Osteoblast (primary cell): Measurements from ENCODE around the gene MBP. TPM values are rescaled to one million over a fixed set of nuclear protein-coding genes. Genes with fewer than 3 reads are reported as not detected.

ENCODE experiments used
- DNase-seq: peaks from one replicate; pipeline ENCODE4 v3.0.0; 2011; ENCODE audit warnings: low spot score, mixed read lengths; ENCODE audit not compliant: insufficient read length; ENCODE audit errors: missing footprints
- H2AFZ ChIP-seq: 2 replicates; pipeline ENCODE4 v1.6.0; 2011; ENCODE audit warnings: mild to moderate bottlenecking, low read length
- H3K27ac ChIP-seq: 2 replicates; pipeline ENCODE4 v1.5.1; 2011; ENCODE audit warnings: mild to moderate bottlenecking, low read depth, low read length, moderate library complexity
- H3K27me3 ChIP-seq: 2 replicates; pipeline ENCODE4 v1.6.0; 2012; ENCODE audit warnings: mild to moderate bottlenecking, control low read depth, inconsistent platforms, low read length, moderate library complexity; ENCODE audit not compliant: insufficient read depth
- H3K36me3 ChIP-seq: 2 replicates; pipeline ENCODE4 v1.5.1; 2011; ENCODE audit warnings: mild to moderate bottlenecking, low read length, control low read depth, moderate library complexity; ENCODE audit not compliant: insufficient read depth
- H3K4me1 ChIP-seq: 2 replicates; pipeline ENCODE4 v1.5.1; 2011; ENCODE audit warnings: mild to moderate bottlenecking, low read length, control low read depth, moderate library complexity; ENCODE audit not compliant: insufficient read depth
- H3K4me2 ChIP-seq: 2 replicates; pipeline ENCODE4 v1.6.0; 2011; ENCODE audit warnings: mild to moderate bottlenecking, low read length; ENCODE audit not compliant: insufficient read depth
- H3K4me3 ChIP-seq: fragments of 200-600 bp; sonication (generic); 3 replicates; pipeline ENCODE4 v1.5.1; 2012; ENCODE audit warnings: mild to moderate bottlenecking, low read length, inconsistent platforms; ENCODE audit not compliant: insufficient read depth
- H3K79me2 ChIP-seq: 2 replicates; pipeline ENCODE4 v1.6.0; 2012; ENCODE audit warnings: mild to moderate bottlenecking, low read length, control low read depth, inconsistent platforms; ENCODE audit not compliant: insufficient read depth
- H3K9me3 ChIP-seq: 2 replicates; pipeline ENCODE4 v1.5.1; 2011; ENCODE audit warnings: low read depth, low read length, control low read depth
- H4K20me1 ChIP-seq: 2 replicates; pipeline ENCODE4 v1.6.0; 2012; ENCODE audit warnings: mild to moderate bottlenecking, low read length, control low read depth; ENCODE audit not compliant: insufficient read depth
- CTCF ChIP-seq: IDR thresholded peaks from 2 replicates; pipeline ENCODE4 v1.5.1; 2011; ENCODE audit warnings: mild to moderate bottlenecking, low read depth, low read length, moderate library complexity; ENCODE audit errors: extremely low read depth
- total RNA-seq: library from RNA; depleted of rRNA; stranded (reverse); fragments of >200 nt; gene quantifications from 2 replicates; pipeline ENCODE4 v1.2.3, GENCODE V29; 2012

The MBP gene
- total RNA-seq, 1 donor, result 2.2 TPM

DNA sequence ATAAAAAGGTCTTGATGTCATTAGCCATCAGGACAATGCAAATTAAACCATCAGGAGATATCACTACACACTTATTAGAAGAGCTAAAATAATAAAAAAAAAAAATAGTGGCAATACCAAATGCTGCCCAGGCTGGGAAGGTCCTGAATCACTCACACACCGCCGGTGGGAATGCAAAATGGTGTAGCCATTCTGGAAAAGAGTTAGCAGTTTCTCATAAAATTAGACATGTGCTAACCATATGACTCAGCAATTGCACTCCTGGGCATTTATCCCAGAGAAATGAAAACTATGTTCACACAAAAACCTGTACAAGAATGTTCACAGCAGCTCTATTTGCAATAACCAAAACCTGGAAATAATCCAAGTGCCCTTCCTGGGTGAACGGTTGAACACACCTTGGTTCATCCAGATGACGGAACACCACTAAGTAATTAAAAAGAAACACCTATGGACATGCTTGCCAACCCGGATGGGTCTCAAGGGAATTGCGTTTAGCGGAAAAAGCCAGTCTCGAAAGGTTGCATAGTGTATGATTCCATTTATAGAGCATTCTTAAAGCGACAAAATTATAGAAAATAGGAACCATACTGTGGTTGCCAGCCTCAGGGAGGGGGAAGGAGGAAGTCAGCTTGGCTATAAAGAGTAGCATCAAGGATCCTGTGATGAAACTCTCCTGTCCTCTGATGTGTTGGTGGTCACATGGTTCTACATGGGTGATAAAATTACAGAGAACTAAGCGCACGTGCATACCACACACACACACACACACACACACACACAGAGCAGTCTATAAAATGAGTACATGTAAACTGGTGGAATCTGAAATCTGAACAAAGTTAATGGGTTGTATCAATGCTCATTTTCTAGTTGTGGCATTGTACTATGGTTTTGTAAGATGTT, 4.6 kb downstream of the MBP start:
- no peaks in the 10 kb centered on the region for H3K36me3 ChIP-seq
- no peak overlapping the region for H2AFZ ChIP-seq
- peak overlapping the region; percentile 25 for H3K4me3 ChIP-seq
- H3K27ac ChIP-seq, result peak overlapping the region; percentile 71
- DNase-seq, result peak; percentile 79
- no peak for TF ChIP-seq CTCF
- H3K79me2 ChIP-seq, result no peaks in the 10 kb centered on the region
- H3K4me2 ChIP-seq, result peak overlapping the region; percentile 73
- no peaks in the 10 kb centered on the region for H4K20me1 ChIP-seq
- no peaks in the 10 kb centered on the region for H3K9me3 ChIP-seq
- peaks cover 43% of the 10 kb centered on the region for H3K27me3 ChIP-seq
- peaks cover 18% of the 10 kb centered on the region for H3K4me1 ChIP-seq

GRCh38 chr18:77124452-77124922, 8.1 kb downstream of the MBP start:
- Histone ChIP-seq H3K27ac (no peak overlapping the region), H3K36me3 (no peaks in the 10 kb centered on the region), H2AFZ (no peak overlapping the region), H3K79me2 (no peaks in the 10 kb centered on the region), H3K4me2 (no peak overlapping the region), H3K4me1 (peaks cover 16% of the 10 kb centered on the region), H4K20me1 (no peaks in the 10 kb centered on the region), H3K9me3 (no peaks in the 10 kb centered on the region), H3K4me3 (no peak overlapping the region), H3K27me3 (peaks cover 7% of the 10 kb centered on the region)
- TF ChIP-seq CTCF, result no peak
- peak; percentile 76 for DNase-seq

DNA sequence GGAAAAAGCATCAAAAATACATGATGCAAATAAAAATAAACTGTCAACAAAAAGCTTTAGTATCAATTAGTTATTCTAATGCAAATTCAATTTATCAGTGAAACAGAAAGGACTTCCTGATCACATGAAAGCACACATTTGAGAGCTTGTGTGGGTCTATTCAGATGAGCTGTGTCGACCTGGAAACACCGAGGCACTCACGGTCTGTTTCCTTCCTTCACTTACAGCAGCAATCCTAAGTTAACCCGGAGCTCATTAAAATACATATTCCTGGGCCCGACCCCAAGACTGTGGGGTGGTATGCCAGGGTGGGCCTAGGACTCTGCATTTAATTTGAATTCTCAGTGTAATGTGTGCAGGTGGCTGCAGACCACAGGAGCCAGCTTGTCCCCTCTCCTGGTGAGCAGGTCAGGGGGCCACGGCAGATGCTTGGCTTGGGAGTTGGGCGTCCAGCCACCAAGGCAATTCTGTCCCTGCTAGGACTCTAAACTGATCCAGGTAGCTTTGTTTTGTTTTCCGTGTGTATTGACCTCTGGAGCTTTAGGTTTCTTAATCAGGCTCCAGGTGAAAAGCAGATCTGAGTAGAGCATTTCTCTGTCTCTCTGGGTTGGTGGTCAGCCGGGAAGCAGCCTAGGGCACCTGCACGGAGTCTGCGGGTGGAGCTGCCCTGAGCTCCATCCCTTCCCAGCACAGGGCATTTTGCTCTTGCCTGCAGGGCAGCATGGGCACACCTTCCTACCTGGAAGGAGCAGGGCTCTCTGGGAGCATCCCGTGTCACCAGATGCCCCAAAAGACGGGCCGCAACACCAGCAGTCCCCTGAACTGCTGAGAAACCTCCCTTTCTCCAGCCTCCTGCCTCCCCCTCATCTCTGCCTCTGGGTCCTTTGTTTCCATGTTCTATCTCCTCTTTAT, 9.0 kb downstream of the MBP start:
- no peaks in the 10 kb centered on the region for H3K36me3 ChIP-seq
- no peaks in the 10 kb centered on the region for H3K9me3 ChIP-seq
- H2AFZ ChIP-seq, result no peak overlapping the region
- H3K4me3 ChIP-seq, result no peak overlapping the region
- no peak overlapping the region for H3K27ac ChIP-seq
- H4K20me1 ChIP-seq, result no peaks in the 10 kb centered on the region
- no peaks in the 10 kb centered on the region for H3K27me3 ChIP-seq
- no peak overlapping the region for H3K4me2 ChIP-seq
- no peaks in the 10 kb centered on the region for H3K79me2 ChIP-seq
- no peak for TF ChIP-seq CTCF
- peaks cover 10% of the 10 kb centered on the region for H3K4me1 ChIP-seq
- no peak for DNase-seq

DNA sequence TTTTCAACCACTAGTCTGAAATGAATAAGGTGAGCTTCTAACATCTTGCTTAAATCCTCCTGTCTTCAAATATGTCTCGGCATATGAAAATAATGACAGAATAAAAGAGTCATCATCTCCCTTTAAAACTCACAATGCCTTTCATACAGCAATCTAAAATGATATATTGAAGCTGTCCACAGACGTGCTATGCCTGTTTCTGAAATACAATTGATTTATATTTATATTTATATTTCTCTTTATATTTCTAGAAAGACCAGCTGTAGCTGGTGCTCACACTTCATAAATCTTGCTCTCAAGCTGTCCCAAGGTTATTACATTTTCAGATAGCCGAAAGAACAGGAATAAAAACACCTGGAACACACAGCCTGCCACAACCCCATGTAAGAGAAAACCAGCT, 11.1 kb downstream of the MBP start:
- Histone ChIP-seq H3K9me3 (no peaks in the 10 kb centered on the region), H3K27me3 (no peaks in the 10 kb centered on the region), H3K27ac (no peak overlapping the region), H3K36me3 (no peaks in the 10 kb centered on the region), H3K4me2 (no peak overlapping the region), H2AFZ (no peak overlapping the region), H3K4me3 (no peak overlapping the region), H3K4me1 (no peaks in the 10 kb centered on the region), H4K20me1 (no peaks in the 10 kb centered on the region), H3K79me2 (no peaks in the 10 kb centered on the region)
- DNase-seq, result no peak
- no peak for TF ChIP-seq CTCF
